ENCODE data around the gene PCBP3.
"Not testable (repeated sequence)": the region's sequence is repeated elsewhere in the genome, so short reads cannot be mapped to it uniquely, and the experiment has no call there.

The PCBP3 gene

DNA sequence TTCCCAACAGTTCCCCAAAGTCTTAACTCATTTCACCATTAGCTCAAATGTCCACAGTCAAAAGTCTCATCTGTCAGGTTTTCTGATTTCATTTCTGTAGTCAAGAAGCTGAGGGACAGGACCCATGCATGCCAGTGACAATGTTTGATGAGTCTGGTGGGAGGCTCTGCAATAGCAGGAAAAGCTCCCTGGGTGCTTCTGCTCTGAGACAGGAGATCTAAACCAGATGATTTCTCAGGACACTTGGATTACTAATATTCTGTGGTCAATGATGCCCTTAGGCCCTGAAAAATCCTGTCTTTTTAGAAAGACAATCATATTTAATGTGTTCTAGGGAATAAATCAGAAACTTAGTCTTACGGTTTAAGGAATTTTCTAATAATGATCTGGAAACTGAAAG, 56.4 kb downstream of the PCBP3 start:
- Histone ChIP-seq H3K9ac (ENCODE audit: insufficient read length, low read depth) (no peak overlapping the region), H3K36me3 (ENCODE audit: insufficient read depth, insufficient read length, low read length) (no peaks in the 10 kb centered on the region), H3K27me3 (ENCODE audit: insufficient read depth, insufficient read length) (no peaks in the 10 kb centered on the region), H3K4me1 (ENCODE audit: insufficient read depth, insufficient read length) (no peaks in the 10 kb centered on the region), H3K9me3 (ENCODE audit: insufficient read depth, low read length) (peaks cover 6% of the 10 kb centered on the region; the same call in 1 of the 2 replicates), H3K4me3 (ENCODE audit: insufficient read length, low read depth) (no peak overlapping the region)
- no peak for DNase-seq (ENCODE audit: low read depth, low spot score)
- TF ChIP-seq ZNF274 (IDR thresholded peaks at IDR 0.05; ENCODE audit: low read depth, low read length), result no peak
- no peak for TF ChIP-seq YY1 (IDR thresholded peaks at IDR 0.05; ENCODE audit: insufficient read depth, insufficient read length)
- TF ChIP-seq SUZ12 (IDR thresholded peaks at IDR 0.05; ENCODE audit: extremely low read depth, insufficient read depth, insufficient read length), result no peak

DNA sequence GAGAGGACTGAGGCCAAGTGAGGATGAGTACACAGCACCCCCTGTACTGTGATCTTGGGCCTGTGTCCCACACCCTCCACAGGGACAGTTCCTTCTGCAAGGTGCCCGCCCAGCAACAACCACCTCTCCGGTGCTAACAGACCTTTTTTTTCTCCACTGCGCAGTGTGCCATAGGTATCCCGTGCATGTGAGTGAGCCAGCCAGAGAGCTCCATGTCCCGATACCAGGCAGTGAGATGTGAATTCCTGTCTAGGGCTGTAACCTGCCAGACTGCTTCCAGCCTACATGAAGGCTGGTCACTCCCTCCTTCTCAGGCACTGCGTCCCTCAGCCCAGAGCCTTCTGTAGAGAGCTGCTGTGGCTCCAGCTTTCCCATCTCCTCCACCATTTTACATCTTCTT, 56.9 kb downstream of the PCBP3 start:
- H3K9me3 ChIP-seq (ENCODE audit: insufficient read depth, low read length), result peaks cover 6% of the 10 kb centered on the region; the same call in 1 of the 2 replicates
- H3K9ac ChIP-seq (ENCODE audit: insufficient read length, low read depth), result no peak overlapping the region
- TF ChIP-seq ZNF274 (IDR thresholded peaks at IDR 0.05; ENCODE audit: low read depth, low read length), result no peak
- DNase-seq (ENCODE audit: low read depth, low spot score), result no peak
- no peaks in the 10 kb centered on the region for H3K4me1 ChIP-seq (ENCODE audit: insufficient read depth, insufficient read length)
- no peak overlapping the region for H3K4me3 ChIP-seq (ENCODE audit: insufficient read length, low read depth)
- H3K36me3 ChIP-seq (ENCODE audit: insufficient read depth, insufficient read length, low read length), result no peaks in the 10 kb centered on the region
- no peaks in the 10 kb centered on the region for H3K27me3 ChIP-seq (ENCODE audit: insufficient read depth, insufficient read length)

DNA sequence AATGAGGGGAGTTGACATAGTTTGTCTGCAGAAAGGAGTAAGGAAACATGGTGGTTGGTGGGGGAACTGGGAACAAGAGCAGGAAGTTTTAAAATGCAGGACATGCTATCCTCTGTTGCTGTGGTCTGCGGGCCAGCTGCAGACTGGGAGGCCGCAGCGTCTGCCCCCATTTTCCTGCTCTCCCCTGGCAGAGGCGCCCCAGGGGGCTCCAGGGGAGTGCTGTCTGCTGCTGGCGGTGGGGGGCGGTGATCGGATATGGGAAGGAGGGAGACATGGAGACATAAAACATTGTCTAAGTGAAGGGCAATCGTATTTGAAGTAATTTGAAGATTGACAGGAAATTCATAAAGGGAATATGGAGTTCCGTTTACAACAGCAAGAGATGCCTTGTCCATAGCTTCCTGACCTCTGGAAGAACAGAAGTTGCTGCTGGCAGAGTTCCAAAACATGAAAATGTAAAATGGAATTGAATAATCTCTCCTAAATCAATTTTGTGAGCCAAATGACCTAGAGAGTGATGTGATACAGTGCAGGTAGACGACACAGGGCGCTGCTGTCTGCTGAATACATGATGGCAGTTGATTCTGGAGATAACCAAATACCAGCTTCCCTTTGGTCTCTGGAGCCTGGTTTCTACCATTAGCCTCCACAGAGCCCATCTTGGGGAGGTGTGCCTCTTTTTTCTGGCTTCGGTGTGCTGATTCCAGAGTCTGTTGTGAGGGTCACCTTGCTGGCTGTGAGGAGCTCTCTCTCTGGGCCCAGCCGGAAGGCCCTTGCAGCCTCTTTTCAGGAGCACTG, 61.0 kb downstream of the PCBP3 start:
- H3K9me3 ChIP-seq (ENCODE audit: insufficient read depth, low read length), result no peaks in the 10 kb centered on the region
- TF ChIP-seq YY1 (IDR thresholded peaks at IDR 0.05; ENCODE audit: insufficient read depth, insufficient read length) (no peak), SUZ12 (IDR thresholded peaks at IDR 0.05; ENCODE audit: extremely low read depth, insufficient read depth, insufficient read length) (no peak), ZNF274 (IDR thresholded peaks at IDR 0.05; ENCODE audit: low read depth, low read length) (no peak)
- H3K4me3 ChIP-seq (ENCODE audit: insufficient read length, low read depth), result no peak overlapping the region
- no peaks in the 10 kb centered on the region for H3K4me1 ChIP-seq (ENCODE audit: insufficient read depth, insufficient read length)
- H3K9ac ChIP-seq (ENCODE audit: insufficient read length, low read depth), result no peak overlapping the region
- DNase-seq (ENCODE audit: low read depth, low spot score), result no peak
- H3K36me3 ChIP-seq (ENCODE audit: insufficient read depth, insufficient read length, low read length), result no peaks in the 10 kb centered on the region
- no peaks in the 10 kb centered on the region for H3K27me3 ChIP-seq (ENCODE audit: insufficient read depth, insufficient read length)

DNA sequence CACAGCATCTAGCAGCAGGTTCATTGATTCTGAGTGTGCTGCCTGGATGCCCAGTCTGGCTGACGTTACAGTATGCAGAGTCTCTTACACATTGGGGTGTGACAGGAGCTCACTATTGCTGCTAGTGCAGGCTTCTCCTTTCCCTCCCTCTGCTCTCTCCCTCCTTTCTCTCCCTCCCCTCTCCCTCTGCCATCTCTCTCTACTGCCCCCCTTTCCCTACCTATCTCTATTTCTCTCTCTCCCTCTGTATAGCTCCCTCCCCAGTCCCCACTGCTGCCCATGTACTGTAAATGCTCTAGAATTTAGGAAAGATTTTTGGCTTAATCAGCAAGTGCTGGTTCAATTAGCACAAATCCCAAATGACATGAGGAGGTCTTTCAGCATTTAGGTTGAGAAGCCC, 62.8 kb downstream of the PCBP3 start:
- H3K36me3 ChIP-seq (ENCODE audit: insufficient read depth, insufficient read length, low read length), result no peaks in the 10 kb centered on the region

DNA sequence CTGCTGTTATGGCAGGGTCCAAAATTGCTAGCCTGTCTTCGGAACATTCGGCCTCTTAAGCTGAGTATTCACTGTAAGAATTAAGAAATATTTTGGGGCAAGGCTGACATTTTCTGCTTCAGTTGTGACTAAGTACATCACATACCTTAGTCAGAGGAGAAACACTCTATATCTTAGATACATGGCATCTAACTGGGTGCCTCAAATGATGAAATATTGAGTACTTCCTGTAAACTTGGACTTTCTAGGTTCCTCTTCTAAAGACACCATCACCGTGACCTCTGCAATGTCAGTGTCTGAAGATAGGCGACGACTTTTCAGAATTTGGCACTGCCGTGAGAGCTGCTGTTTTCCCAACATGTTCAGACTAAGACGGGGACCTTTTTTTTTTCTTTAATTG, 65.6 kb downstream of the PCBP3 start:
- no peak for TF ChIP-seq YY1 (IDR thresholded peaks at IDR 0.05; ENCODE audit: insufficient read depth, insufficient read length)
- no peak for TF ChIP-seq SUZ12 (IDR thresholded peaks at IDR 0.05; ENCODE audit: extremely low read depth, insufficient read depth, insufficient read length)
- TF ChIP-seq ZNF274 (IDR thresholded peaks at IDR 0.05; ENCODE audit: low read depth, low read length), result no peak
- H3K4me1 ChIP-seq (ENCODE audit: insufficient read depth, insufficient read length), result no peaks in the 10 kb centered on the region
- H3K9me3 ChIP-seq (ENCODE audit: insufficient read depth, low read length), result peaks cover 15% of the 10 kb centered on the region
- no peak overlapping the region for H3K4me3 ChIP-seq (ENCODE audit: insufficient read length, low read depth)
- H3K36me3 ChIP-seq (ENCODE audit: insufficient read depth, insufficient read length, low read length), result no peaks in the 10 kb centered on the region
- H3K27me3 ChIP-seq (ENCODE audit: insufficient read depth, insufficient read length), result no peaks in the 10 kb centered on the region
- no peak overlapping the region for H3K9ac ChIP-seq (ENCODE audit: insufficient read length, low read depth)
- no peak for DNase-seq (ENCODE audit: low read depth, low spot score)

More for the DNA sequence above, 62.8 kb downstream of the PCBP3 start:
- H3K4me3 ChIP-seq (ENCODE audit: insufficient read length, low read depth), result no peak overlapping the region
- peaks cover 10% of the 10 kb centered on the region for H3K9me3 ChIP-seq (ENCODE audit: insufficient read depth, low read length)
- H3K4me1 ChIP-seq (ENCODE audit: insufficient read depth, insufficient read length), result no peaks in the 10 kb centered on the region
- H3K9ac ChIP-seq (ENCODE audit: insufficient read length, low read depth), result no peak overlapping the region
- H3K27me3 ChIP-seq (ENCODE audit: insufficient read depth, insufficient read length), result no peaks in the 10 kb centered on the region
- no peak for TF ChIP-seq ZNF274 (IDR thresholded peaks at IDR 0.05; ENCODE audit: low read depth, low read length)
- no peak for TF ChIP-seq SUZ12 (IDR thresholded peaks at IDR 0.05; ENCODE audit: extremely low read depth, insufficient read depth, insufficient read length)
- TF ChIP-seq YY1 (IDR thresholded peaks at IDR 0.05; ENCODE audit: insufficient read depth, insufficient read length), result no peak
- DNase-seq (ENCODE audit: low read depth, low spot score), result no peak

DNA sequence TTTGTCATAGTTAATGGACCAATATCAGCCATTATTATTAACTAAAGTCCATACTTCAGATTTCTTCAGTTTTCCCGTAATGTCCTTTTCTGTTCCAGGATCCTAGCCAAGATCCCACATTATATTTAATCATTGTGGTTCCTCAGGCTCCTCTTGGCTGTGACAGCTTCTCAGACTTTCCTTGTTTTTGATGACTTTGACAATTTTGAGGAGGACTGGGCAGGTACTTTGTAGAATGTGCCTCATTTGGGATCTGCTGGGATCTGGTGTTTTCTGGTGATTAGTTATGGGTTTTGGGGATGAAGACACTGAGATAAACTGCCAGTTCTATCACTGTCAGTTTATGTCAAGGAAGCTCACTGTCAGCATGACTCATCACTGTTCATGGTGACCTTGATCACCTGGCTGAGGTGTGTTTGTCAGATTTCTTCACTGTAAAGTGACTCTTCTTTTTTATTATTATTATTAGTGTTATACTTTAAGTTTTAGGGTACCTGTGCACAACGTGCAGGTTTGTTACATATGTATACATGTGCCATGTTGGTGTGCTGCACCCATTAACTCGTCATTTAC, 66.3 kb downstream of the PCBP3 start:
- H3K4me1 ChIP-seq (ENCODE audit: insufficient read depth, insufficient read length), result no peaks in the 10 kb centered on the region
- no peaks in the 10 kb centered on the region for H3K36me3 ChIP-seq (ENCODE audit: insufficient read depth, insufficient read length, low read length)
- H3K9me3 ChIP-seq (ENCODE audit: insufficient read depth, low read length), result peaks cover 15% of the 10 kb centered on the region
- TF ChIP-seq SUZ12 (IDR thresholded peaks at IDR 0.05; ENCODE audit: extremely low read depth, insufficient read depth, insufficient read length) (no peak), ZNF274 (IDR thresholded peaks at IDR 0.05; ENCODE audit: low read depth, low read length) (no peak), YY1 (IDR thresholded peaks at IDR 0.05; ENCODE audit: insufficient read depth, insufficient read length) (no peak)
- H3K27me3 ChIP-seq (ENCODE audit: insufficient read depth, insufficient read length), result no peaks in the 10 kb centered on the region
- no peak for DNase-seq (ENCODE audit: low read depth, low spot score)
- H3K9ac ChIP-seq (ENCODE audit: insufficient read length, low read depth), result no peak overlapping the region
- H3K4me3 ChIP-seq (ENCODE audit: insufficient read length, low read depth), result no peak overlapping the region

DNA sequence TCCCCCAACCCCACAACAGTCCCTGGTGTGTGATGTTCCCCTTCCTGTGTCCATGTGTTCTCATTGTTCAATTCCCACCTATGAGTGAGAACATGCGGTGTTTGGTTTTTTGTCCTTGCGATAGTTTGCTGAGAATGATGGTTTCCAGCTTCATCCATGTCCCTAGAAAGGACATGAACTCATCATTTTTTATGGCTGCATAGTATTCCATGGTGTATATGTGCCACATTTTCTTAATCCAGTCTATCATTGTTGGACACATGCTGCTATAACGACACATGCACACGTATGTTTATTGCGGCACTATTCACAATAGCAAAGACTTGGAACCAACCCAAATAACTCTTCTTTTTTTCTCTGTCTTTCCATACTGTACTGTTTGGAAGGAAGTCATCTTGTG, 66.8 kb downstream of the PCBP3 start:
- not testable (repeated sequence) for H3K27me3 ChIP-seq (ENCODE audit: insufficient read depth, insufficient read length); H3K36me3 ChIP-seq (ENCODE audit: insufficient read depth, insufficient read length, low read length); H3K4me1 ChIP-seq (ENCODE audit: insufficient read depth, insufficient read length); DNase-seq (ENCODE audit: low read depth, low spot score); H3K4me3 ChIP-seq (ENCODE audit: insufficient read length, low read depth); H3K9ac ChIP-seq (ENCODE audit: insufficient read length, low read depth)
- peaks cover 15% of the 10 kb centered on the region for H3K9me3 ChIP-seq (ENCODE audit: insufficient read depth, low read length)
